Astrocyte (in vitro differentiated cells and primary cell): Measurements from ENCODE around the gene TNFSF11. TPM values are rescaled to one million over a fixed set of nuclear protein-coding genes. Genes with fewer than 3 reads are reported as not detected.

Source experiments
- DNase-seq: peaks from one replicate; pipeline ENCODE4 v3.0.0-alpha.2; 2010; ENCODE audit warnings: low read depth
- FAIRE-seq: peaks from 2 replicates; lab custom pipeline; 2011; peaks lifted over from hg19 to GRCh38; lab: Jason Lieb, UNC
- H2AFZ ChIP-seq: 2 replicates; pipeline ENCODE4 v1.6.0; 2012; ENCODE audit warnings: low read depth, low read length, inconsistent platforms
- H3K27ac ChIP-seq: 2 replicates; pipeline ENCODE4 v1.5.1; 2011; ENCODE audit warnings: low read depth, low read length, inconsistent platforms
- H3K27me3 ChIP-seq: 2 replicates; pipeline ENCODE4 v1.6.0; 2011; ENCODE audit warnings: low read length, inconsistent platforms; ENCODE audit not compliant: insufficient read depth
- H3K36me3 ChIP-seq: 2 replicates; pipeline ENCODE4 v1.5.1; 2011; ENCODE audit warnings: low read length, inconsistent platforms; ENCODE audit not compliant: insufficient read depth
- H3K4me1 ChIP-seq: 2 replicates; pipeline ENCODE4 v1.5.1; 2011; ENCODE audit warnings: low read length, inconsistent platforms; ENCODE audit not compliant: insufficient read depth
- H3K4me2 ChIP-seq: 2 replicates; pipeline ENCODE4 v1.6.0; 2012; ENCODE audit warnings: low read length, inconsistent platforms
- H3K4me3 ChIP-seq: 2 replicates; pipeline ENCODE4 v1.5.1; 2011; ENCODE audit warnings: low read depth, mild to moderate bottlenecking, low read length, inconsistent platforms; ENCODE audit not compliant: insufficient read depth
- H3K79me2 ChIP-seq: 2 replicates; pipeline ENCODE4 v1.6.0; 2012; ENCODE audit warnings: mild to moderate bottlenecking, low read length, inconsistent platforms; ENCODE audit not compliant: insufficient read depth
- H3K9ac ChIP-seq: 2 replicates; pipeline ENCODE4 v1.6.0; 2012; ENCODE audit warnings: mild to moderate bottlenecking, low read length, inconsistent platforms
- H3K9me3 ChIP-seq: 2 replicates; pipeline ENCODE4 v1.5.1; 2012; ENCODE audit warnings: low read depth, mild to moderate bottlenecking, low read length, inconsistent platforms; ENCODE audit not compliant: insufficient read depth
- H4K20me1 ChIP-seq: 2 replicates; pipeline ENCODE4 v1.6.0; 2012; ENCODE audit warnings: low read length, inconsistent platforms; ENCODE audit not compliant: insufficient read depth
- H3K27ac Mint-ChIP-seq: one replicate; pipeline ENCODE4 v1.8.0; 2021; ENCODE audit warnings: mild to moderate bottlenecking, mixed read lengths; ENCODE audit not compliant: unreplicated experiment
- H3K27me3 Mint-ChIP-seq: one replicate; pipeline ENCODE4 v1.8.0; 2021; ENCODE audit warnings: low read depth, mixed read lengths; ENCODE audit not compliant: unreplicated experiment
- H3K36me3 Mint-ChIP-seq: one replicate; pipeline ENCODE4 v1.8.0; 2021; ENCODE audit warnings: low read depth, mixed read lengths; ENCODE audit not compliant: unreplicated experiment
- H3K4me1 Mint-ChIP-seq: one replicate; pipeline ENCODE4 v1.8.0; 2021; ENCODE audit warnings: low read depth, mixed read lengths; ENCODE audit not compliant: unreplicated experiment
- H3K4me3 Mint-ChIP-seq: one replicate; pipeline ENCODE4 v1.8.0; 2021; ENCODE audit warnings: mild to moderate bottlenecking, moderate library complexity, mixed read lengths; ENCODE audit not compliant: unreplicated experiment
- H3K9me3 Mint-ChIP-seq: one replicate; pipeline ENCODE4 v1.8.0; 2021; ENCODE audit warnings: mild to moderate bottlenecking, mixed read lengths; ENCODE audit not compliant: unreplicated experiment
- CTCF ChIP-seq: IDR thresholded peaks from 2 replicates; pipeline ENCODE4 v1.5.1; 2011; ENCODE audit warnings: low read depth, mild to moderate bottlenecking, inconsistent platforms, low read length, moderate library complexity; ENCODE audit not compliant: insufficient read depth
- EZH2 ChIP-seq: IDR thresholded peaks from 2 replicates; pipeline ENCODE4 v1.6.1; 2012; ENCODE audit warnings: mild to moderate bottlenecking, low read length, inconsistent platforms; ENCODE audit not compliant: insufficient read depth
- total RNA-seq: library from RNA; stranded (reverse); gene quantifications from 2 replicates; pipeline ENCODE4 v1.2.1, GENCODE V29; 2021

Gene TNFSF11
- total RNA-seq, 1 donor from 2014 or later = not detected

- Histone ChIP-seq H2AFZ (no peak overlapping the region), H3K27ac (no peak overlapping the region), H4K20me1 (no peaks in the 10 kb centered on the region), H3K4me3 (no peak overlapping the region), H3K27me3 (peaks cover 8% of the 10 kb centered on the region), H3K9ac (no peak overlapping the region), H3K9me3 (no peaks in the 10 kb centered on the region), H3K36me3 (no peaks in the 10 kb centered on the region), H3K79me2 (no peaks in the 10 kb centered on the region), H3K4me2 (no peak overlapping the region), H3K4me1 (no peaks in the 10 kb centered on the region)
- no peak for TF ChIP-seq EZH2
- no peak for TF ChIP-seq CTCF
- no peak for DNase-seq
- Mint-ChIP-seq H3K27ac (no peak overlapping the region), H3K36me3 (no peaks in the 10 kb centered on the region), H3K27me3 (peaks cover 7% of the 10 kb centered on the region), H3K9me3 (peaks cover 2% of the 10 kb centered on the region), H3K4me3 (no peak overlapping the region), H3K4me1 (no peaks in the 10 kb centered on the region)
- no peak for FAIRE-seq
Measured at GRCh38 chr13:42617221-42617620, 43.3 kb downstream of the TNFSF11 start.

GRCh38 chr13:42623916-42624315, 50.0 kb downstream of the TNFSF11 start:
- H3K4me2 ChIP-seq = no peak overlapping the region
- DNase-seq (no peak), FAIRE-seq (no peak)
- no peak overlapping the region for H3K4me3 ChIP-seq
- H3K27ac Mint-ChIP-seq = no peak overlapping the region
- H3K4me1 ChIP-seq = no peaks in the 10 kb centered on the region
- no peaks in the 10 kb centered on the region for H3K4me1 Mint-ChIP-seq
- H3K27me3 Mint-ChIP-seq = peaks cover 16% of the 10 kb centered on the region
- no peak overlapping the region for H2AFZ ChIP-seq
- no peaks in the 10 kb centered on the region for H3K36me3 Mint-ChIP-seq
- H3K9me3 ChIP-seq = no peaks in the 10 kb centered on the region
- H3K27ac ChIP-seq = no peak overlapping the region
- H3K9me3 Mint-ChIP-seq = no peaks in the 10 kb centered on the region
- no peaks in the 10 kb centered on the region for H4K20me1 ChIP-seq
- TF ChIP-seq CTCF = no peak
- TF ChIP-seq EZH2 = no peak
- no peaks in the 10 kb centered on the region for H3K79me2 ChIP-seq
- no peak overlapping the region for H3K4me3 Mint-ChIP-seq
- no peaks in the 10 kb centered on the region for H3K36me3 ChIP-seq
- H3K9ac ChIP-seq = no peak overlapping the region
- no peaks in the 10 kb centered on the region for H3K27me3 ChIP-seq

- DNase-seq (no peak), FAIRE-seq (no peak)
- Histone ChIP-seq H4K20me1 (no peaks in the 10 kb centered on the region), H3K4me1 (no peaks in the 10 kb centered on the region), H3K27me3 (no peaks in the 10 kb centered on the region), H3K9ac (no peak overlapping the region), H3K9me3 (no peaks in the 10 kb centered on the region), H3K4me2 (no peak overlapping the region), H3K36me3 (no peaks in the 10 kb centered on the region), H2AFZ (no peak overlapping the region), H3K4me3 (no peak overlapping the region), H3K79me2 (no peaks in the 10 kb centered on the region), H3K27ac (no peak overlapping the region)
- Mint-ChIP-seq H3K4me3 (no peak overlapping the region), H3K4me1 (no peaks in the 10 kb centered on the region), H3K27ac (no peak overlapping the region), H3K27me3 (peaks cover 16% of the 10 kb centered on the region), H3K9me3 (no peaks in the 10 kb centered on the region), H3K36me3 (no peaks in the 10 kb centered on the region)
- TF ChIP-seq EZH2 (no peak), CTCF (no peak)
Measured at GRCh38 chr13:42625611-42626010, 51.7 kb downstream of the TNFSF11 start.
